Fibroblast of the aortic adventitia (primary cell): ENCODE data around the gene VAMP1. TPM values are rescaled to one million over a fixed set of nuclear protein-coding genes. Genes with fewer than 3 reads are reported as not detected.

Source experiments
- DNase-seq: peaks from one replicate; pipeline ENCODE4 v3.0.0-alpha.2; 2010; ENCODE audit warnings: low read depth
- H3K4me3 ChIP-seq: 2 replicates; pipeline ENCODE4 v1.5.1; 2011; ENCODE audit warnings: low read depth, mild to moderate bottlenecking, control low read depth, low read length, moderate library complexity
- total RNA-seq: library from RNA; depleted of rRNA; stranded (reverse); fragments of >200 nt; gene quantifications from 2 replicates; pipeline ENCODE4 v1.2.3, GENCODE V29; 2012; ENCODE audit warnings: low replicate concordance
- TF ChIP-seq, protein P1 (sequence below): IDR thresholded peaks from 2 replicates; pipeline ENCODE4 v1.5.1; 2011; ENCODE audit warnings: mild to moderate bottlenecking, low read length, control low read depth, inconsistent platforms; ENCODE audit not compliant: insufficient read depth

VAMP1 gene
- total RNA-seq, 1 donor, result 9.0 TPM

- no peak for DNase-seq
Observed at GRCh38 chr12:6452245-6452943, 18.1 kb downstream of the VAMP1 start.

GRCh38 chr12:6451348-6452244 is 18.9 kb downstream of the VAMP1 start, which contains the start of gene TAPBPL:
TAPBPL (plus strand) TSS chr12:6452042; CDS start chr12:6452249, 207 bp downstream.
- TF ChIP-seq, protein P1, sequence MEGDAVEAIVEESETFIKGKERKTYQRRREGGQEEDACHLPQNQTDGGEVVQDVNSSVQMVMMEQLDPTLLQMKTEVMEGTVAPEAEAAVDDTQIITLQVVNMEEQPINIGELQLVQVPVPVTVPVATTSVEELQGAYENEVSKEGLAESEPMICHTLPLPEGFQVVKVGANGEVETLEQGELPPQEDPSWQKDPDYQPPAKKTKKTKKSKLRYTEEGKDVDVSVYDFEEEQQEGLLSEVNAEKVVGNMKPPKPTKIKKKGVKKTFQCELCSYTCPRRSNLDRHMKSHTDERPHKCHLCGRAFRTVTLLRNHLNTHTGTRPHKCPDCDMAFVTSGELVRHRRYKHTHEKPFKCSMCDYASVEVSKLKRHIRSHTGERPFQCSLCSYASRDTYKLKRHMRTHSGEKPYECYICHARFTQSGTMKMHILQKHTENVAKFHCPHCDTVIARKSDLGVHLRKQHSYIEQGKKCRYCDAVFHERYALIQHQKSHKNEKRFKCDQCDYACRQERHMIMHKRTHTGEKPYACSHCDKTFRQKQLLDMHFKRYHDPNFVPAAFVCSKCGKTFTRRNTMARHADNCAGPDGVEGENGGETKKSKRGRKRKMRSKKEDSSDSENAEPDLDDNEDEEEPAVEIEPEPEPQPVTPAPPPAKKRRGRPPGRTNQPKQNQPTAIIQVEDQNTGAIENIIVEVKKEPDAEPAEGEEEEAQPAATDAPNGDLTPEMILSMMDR, result peak; percentile 1
- DNase-seq, result peak; percentile 77
- H3K4me3 ChIP-seq, result peak within 1 kb of the TSS; percentile 81

More at GRCh38 chr12:6452245-6452943, 18.1 kb downstream of the VAMP1 start:
- peak overlapping the region; percentile 81 for H3K4me3 ChIP-seq
- TF ChIP-seq, protein P1, result no peak

DNA sequence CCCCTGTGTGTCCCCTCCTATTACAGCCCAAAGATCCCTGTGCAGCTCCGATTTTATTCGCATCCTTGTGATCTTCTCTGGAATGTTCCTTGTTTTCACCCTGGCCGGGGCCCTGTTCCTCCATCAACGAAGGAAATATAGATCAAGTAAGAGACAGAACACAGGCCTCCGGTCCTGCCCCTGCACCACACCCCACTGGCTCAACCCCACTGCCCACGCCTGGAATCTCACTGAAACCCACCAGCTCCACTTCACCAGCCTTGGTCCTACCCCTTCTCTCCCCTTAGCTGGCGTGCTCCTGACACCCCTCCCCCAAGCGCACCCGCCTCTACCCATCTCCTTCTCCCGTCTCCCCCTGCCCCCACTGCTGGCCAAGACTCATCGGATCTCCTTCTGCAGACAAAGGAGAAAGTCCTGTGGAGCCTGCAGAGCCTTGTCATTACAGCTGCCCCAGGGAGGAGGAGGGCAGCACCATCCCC is 19.6 kb downstream of the VAMP1 start:
- TF ChIP-seq, protein P1, result no peak
- DNase-seq, result no peak

DNA sequence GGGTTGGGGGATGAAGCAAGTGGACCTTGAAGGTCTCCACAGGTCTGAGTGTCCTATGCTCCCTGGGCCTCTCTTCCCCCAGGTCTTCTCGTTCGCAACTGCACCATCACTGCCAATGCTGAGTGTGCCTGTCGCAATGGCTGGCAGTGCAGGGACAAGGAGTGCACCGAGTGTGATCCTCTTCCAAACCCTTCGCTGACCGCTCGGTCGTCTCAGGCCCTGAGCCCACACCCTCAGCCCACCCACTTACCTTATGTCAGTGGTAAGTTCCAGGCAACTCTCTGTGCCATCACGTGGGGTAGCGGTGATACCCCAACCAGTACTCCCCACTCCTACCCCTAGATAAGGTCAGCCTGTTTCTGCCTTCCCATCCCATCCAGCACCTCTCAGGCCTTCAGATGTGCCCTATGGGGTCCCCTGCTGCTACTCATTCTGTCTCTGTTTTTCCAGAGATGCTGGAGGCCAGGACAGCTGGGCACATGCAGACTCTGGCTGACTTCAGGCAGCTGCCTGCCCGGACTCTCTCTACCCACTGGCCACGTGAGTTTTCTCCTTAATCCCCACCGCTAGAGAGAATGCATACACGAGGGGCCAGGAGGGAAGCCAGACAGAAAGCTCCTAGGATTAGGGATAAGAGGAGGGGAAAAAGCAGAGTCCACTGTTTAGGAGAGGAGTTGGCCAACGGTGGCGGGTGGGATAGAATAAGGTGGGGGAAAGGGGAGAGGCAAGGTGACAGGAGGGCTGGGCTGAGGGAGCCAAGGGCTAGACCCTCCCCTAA is 20.2 kb downstream of the VAMP1 start:
- peak overlapping the region; percentile 81 for H3K4me3 ChIP-seq
- TF ChIP-seq, protein P1, result no peak
- DNase-seq, result no peak

More for the DNA sequence above, 19.6 kb downstream of the VAMP1 start:
- H3K4me3 ChIP-seq, result peak overlapping the region; percentile 81

GRCh38 chr12:6444704-6445688 is 25.5 kb downstream of the VAMP1 start, which contains the start of gene CD27:
CD27 (plus strand) TSS chr12:6444955; CDS start chr12:6445096, 141 bp downstream.
- H3K4me3 ChIP-seq, result no peak within 1 kb of the TSS
- TF ChIP-seq, protein P1, result no peak
- no peak for DNase-seq
